ENCODE results near the gene SMIM10L2A.
"Not testable (repeated sequence)": the region's sequence is repeated elsewhere in the genome, so short reads cannot be mapped to it uniquely, and the experiment has no call there.

Gene SMIM10L2A

DNA sequence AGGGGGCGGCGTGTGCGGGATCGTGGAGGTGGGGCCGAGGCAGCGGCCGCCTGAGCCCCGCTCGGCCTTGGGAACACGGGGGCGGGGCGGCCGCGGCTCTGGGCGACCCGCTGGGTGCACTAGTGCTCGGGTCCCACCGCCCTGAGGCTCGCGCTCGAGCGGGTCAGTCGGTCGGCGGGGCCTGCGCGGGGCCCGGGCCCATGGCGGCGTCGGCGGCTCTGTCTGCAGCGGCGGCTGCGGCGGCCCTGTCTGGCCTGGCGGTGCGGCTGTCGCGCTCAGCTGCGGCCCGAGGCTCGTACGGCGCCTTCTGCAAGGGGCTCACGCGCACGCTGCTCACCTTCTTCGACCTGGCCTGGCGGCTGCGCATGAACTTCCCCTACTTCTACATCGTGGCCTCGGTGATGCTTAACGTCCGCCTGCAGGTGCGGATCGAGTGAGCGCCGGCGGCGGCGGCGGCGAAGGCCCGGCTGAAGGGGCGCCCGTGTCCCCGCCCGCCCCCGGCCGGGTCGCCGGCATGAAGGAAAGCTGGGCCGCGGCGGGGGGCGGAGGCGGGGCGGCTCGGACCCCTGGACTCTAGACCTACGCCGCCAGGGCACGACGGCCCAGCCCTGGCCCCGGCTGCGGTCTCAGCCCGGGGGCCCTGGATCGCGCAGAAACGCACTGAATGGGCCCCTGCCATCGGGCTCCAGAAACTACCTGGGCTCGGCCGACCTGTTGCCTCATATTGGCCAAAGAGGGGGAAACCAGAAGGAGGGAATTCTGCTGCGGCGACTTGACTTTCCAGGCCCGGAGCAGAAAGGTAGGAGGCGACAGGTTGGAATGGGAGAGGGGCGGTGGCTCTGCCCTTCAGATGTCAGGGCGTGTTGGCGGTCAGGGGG is at the start of gene SMIM10L2A:
Gene SMIM10L2A, plus strand, starts transcription at position 13 of the 878 bp plus-strand sequence. Its CDS starts 188 bp downstream, at position 201.
- DNase-seq (ENCODE audit: low spot score): no peak

DNA sequence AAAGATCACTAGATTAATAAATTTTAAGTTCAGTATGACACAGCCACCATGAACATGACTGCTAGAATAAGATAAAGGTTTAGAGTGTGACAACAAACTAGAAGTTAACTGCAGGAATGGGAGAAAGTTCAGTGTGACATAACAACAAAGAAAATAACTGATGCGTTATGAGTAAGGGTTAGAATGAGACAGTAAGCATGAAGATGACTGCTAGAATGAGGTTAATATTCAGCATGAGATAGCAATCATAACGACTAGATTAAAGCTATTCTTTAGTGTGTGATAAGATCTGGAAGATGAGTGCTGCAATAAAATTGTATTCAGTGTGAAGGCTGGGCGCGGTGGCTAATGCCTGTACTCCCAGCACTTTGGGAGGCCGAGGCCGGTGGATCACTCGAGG is 48.4 kb upstream of the SMIM10L2A start:
- no peak for DNase-seq (ENCODE audit: low spot score)

DNA sequence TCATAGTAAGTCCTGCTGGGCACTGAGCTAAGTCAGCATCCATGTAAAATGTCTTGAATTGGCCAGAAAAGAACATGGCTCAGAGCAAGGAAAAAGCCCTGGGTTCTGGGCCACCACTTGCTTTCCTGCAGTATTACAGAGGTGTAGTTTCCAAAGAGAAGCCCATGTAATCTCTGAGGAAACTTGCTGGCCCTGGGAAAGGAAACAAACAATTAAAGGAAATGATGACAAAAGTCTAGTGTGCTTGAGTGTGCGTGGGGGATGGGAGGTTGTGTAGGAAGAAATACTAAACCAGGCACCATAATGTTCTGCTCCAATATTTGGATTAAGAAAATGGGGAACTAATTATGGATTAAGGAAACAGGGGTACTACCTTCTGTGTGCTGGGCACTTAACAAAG is 39.5 kb upstream of the SMIM10L2A start:
- DNase-seq (ENCODE audit: low spot score): no peak

DNA sequence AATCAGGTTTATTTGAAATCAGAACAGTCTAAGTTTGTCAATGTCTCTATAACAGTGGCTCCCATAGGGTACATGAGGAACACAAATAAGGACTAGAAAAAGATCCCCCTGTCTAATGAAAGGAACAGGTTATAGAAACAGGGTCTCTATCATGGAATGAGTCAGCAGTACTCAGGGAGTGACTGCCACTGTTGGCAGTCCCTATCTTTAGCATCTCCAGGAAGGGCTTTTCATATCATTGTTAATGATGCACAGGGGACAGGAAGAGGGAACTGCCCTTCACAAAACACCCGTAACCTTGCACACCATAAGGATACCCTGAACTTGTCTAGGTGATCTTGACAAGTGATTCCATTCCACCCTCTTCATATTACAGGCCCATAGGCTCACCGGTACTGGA is 38.5 kb upstream of the SMIM10L2A start:
- no peak for DNase-seq (ENCODE audit: low spot score)

DNA sequence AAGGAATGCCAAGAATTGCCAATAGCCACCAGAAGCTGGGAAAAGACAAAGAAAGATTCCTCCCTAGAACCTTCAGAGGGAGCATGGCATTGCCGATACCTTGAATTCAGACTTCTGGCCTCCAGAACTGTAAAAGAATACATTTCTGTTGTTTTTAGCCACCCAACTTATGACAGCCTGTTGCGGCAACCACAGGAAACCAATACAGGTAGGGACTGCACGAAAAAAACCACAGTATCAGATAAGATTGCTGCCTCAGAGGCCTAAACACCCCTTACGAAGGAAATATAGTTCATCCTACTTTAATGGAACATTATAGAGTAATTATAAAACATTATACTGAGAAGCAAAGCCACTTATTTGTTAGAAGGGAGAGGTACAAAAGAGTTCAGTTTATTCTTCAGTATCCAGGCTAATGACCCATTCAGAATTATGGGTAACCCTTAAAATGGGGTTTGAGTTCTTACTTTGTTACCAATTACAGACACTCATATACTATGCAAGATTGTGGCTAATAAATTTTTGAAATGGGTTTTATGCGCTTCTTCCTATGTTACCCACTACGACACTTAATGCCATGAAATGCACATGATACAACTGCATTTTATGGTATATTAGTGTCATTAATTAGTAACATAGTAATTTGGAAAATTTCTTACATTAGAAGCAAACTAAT is 37.4 kb upstream of the SMIM10L2A start:
- no peak for DNase-seq (ENCODE audit: low spot score)

DNA sequence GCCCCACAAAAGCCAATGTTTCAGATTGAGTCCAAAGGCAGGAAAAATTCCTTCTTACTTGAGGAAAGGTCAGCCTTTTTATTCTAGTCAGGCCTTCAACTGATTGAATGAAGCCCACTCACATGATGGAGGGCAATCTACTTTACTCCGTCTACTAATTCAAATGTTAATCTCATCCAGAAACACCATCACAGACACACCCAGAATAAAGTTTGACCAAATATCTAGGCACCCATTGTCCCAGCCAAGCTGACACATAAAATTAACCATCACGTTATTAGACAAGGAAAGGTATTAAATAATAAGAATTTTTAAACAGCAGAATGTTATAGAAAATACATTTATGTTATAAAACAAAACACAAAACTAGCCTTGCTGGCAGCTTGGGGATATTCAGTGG is 32.9 kb upstream of the SMIM10L2A start:
- no peak for DNase-seq (ENCODE audit: low spot score)

DNA sequence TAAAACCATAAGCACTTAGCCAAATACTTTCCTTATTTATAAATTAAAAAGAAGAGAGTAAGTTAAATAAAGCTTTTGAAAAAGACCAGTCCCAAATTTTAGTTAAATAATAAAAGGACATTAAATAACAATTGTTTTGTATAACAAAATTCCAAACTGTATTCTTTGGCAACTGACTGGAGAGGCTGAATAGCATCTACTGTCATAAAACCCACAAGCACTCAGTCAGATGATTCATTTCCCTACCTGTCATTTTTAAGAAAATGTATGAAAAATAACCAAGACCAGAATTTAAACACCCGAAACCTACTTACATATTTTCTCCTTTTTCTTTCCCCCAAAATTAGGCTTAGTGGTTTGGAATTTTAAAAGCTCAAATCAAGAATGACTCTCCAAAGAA is 32.5 kb upstream of the SMIM10L2A start:
- DNase-seq (ENCODE audit: low spot score): no peak

DNA sequence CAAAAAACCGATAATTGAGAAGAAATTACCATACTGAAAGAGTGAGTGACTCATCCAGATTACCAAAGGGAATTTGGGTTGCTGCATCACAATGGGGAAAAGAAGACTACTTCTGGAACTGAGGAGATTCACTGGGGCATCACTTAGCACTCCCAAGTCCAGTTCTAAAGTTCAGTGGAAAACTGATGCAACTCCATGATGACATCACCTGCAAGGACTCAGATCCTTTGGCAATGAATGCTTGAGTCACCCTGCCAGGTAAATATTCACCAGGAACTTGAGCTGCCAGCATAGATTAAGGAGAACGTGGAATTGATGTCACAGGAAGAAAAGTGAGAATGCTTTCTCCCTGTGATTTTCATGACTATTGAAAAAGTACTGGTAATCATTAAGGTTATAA is 32.0 kb upstream of the SMIM10L2A start:
- DNase-seq (ENCODE audit: low spot score): no peak

DNA sequence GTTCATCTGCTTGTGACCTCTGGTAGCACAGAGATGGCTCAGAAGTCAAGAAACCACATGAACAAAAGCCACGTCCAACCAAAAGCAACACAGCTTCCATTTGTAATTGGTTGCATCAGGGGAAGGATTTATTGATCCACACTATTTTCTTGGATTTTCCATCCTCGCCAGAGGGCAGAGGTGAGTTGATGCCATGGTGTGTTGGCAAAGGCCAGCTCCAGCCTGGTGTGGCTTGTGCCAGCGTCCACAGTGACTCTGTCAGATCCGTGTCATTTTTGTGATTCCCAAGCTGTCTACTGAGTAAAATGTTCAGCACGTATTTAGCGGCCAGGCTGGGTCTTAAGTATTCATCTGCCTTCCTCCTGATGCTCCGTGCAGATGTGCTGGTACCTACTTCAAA is 30.0 kb upstream of the SMIM10L2A start:
- DNase-seq (ENCODE audit: low spot score): no peak

DNA sequence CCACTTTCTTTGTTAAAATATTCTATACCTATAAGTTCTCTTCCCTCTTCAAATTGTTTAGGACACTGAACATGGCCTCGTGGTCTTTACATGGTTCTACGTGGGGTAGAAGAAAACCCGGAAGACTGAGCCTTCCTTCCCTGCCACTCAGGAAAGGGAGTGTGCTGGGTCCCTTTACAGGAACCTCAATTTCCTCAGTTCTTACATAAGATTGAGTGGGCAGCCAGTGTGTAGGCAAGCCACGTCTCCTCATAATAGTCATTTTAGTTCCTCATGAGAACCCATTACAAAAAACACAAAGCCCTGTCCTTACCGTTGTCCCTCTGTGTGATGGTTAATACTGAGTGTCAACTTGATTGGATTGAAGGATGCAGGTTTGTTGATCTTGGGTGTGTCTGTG is 28.7 kb upstream of the SMIM10L2A start:
- no peak for DNase-seq (ENCODE audit: low spot score)

DNA sequence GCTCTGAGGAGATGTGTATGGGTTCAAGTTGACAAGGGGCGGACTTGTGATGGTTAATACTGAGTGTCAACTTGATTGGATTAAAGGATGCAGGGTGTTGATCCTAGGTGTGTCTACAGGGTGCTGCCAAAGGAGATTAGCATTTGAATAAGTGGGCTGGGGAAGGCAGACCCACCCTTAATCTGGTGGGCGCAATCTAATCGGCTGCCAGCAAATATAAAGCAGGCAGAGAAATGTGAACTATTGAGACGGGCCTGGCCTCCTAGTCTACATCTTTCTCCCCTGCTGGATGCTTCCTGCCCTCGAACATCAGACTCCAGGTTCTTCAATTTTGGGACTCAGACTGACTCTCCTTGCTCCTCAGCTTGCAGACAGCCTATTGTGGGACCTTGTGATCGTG is 26.7 kb upstream of the SMIM10L2A start:
- no peak for DNase-seq (ENCODE audit: low spot score)

DNA sequence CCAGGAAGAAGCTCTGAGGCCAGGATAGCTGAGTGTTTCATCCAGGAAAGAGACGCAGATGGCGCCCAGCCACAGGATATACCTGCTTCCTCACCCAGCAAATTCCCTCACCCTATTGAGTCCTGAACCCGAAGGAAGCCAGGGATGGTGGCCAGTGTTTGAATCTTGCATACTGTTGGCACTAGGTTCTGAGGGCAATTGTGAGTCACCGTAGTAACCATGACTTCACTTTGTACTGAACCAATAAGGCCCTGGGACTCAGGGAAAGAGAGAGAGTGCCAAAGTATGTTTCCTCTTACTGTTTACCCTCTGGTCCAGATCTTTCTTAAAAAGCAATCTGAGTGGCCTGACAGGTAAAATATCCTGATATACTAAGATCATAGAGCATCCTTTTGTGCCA is 25.6 kb upstream of the SMIM10L2A start:
- DNase-seq (ENCODE audit: low spot score): no peak

DNA sequence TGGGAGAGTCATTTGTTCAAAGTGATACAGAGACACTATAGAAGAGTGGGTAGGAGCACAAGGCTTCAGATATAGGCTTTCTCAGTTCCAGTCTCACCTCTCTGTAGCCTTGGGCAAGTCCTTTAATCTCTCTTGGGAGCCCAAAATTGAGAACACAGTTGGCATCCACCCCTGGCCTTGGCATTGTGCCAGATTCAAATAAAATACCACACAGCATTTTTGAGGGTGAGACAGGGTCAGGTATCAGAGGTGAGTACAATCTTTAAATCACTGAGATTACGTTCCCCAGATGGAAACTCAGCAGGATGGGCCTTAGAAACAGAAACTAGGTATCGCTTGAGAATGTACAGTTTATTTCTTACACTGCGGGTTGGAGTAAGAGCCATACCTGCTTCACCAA is 25.2 kb upstream of the SMIM10L2A start:
- DNase-seq (ENCODE audit: low spot score): no peak

DNA sequence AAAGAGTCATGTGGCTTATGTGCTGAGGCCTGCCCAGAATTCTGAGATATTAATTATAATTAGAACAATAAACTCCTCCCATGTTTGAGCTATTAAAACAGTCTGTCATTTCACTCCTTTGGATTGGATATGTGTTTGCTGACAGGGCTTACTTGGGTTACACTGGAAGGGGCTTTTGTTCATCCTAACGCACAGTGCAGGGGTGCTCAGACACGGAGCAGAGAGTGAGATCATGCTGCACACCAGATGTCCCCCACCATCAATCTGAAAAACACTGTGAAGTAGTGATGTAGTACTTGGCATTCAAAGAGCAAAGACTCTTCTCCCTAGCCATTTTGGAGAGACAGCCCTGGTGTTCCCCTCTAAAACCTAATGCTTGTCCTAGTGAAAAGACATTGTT is 24.1 kb upstream of the SMIM10L2A start:
- DNase-seq (ENCODE audit: low spot score): no peak

DNA sequence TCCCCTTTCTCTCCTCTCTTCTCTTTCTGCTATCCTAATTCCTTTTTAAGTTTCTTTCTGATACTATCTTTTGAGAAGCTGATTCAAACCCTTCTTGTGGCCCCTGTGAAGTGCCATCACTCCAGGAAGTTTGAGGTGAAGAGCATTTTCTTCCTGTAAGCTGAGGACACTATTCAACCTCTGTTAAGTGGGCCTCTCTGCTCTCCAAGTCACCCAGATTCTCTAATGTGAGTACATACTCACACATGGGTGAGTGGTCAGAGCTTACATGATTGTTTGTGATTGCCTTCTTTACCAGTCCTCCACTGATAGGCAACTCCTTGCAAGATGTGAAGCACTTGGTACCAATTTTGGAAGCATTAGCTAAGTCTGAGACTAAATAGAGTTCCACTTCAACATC is 18.4 kb upstream of the SMIM10L2A start:
- no peak for DNase-seq (ENCODE audit: low spot score)

DNA sequence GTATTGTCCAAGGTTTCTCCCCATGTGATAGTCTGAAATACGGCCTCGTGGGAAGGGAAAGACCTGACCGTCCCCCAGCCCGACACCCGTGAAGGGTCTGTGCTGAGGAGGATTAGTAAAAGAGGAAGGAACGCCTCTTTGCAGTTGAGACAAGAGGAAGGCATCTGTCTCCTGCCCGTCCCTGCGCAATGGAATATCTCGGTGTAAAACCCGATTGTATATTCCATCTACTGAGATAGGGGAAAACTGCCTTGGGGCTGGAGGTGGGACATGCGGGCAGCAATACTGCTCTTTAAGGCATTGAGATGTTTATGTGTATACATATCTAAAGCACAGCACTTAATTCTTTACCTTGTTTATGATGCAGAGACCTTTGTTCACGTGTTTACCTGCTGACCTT is 15.3 kb upstream of the SMIM10L2A start:
- DNase-seq (ENCODE audit: low spot score): not testable (repeated sequence)

DNA sequence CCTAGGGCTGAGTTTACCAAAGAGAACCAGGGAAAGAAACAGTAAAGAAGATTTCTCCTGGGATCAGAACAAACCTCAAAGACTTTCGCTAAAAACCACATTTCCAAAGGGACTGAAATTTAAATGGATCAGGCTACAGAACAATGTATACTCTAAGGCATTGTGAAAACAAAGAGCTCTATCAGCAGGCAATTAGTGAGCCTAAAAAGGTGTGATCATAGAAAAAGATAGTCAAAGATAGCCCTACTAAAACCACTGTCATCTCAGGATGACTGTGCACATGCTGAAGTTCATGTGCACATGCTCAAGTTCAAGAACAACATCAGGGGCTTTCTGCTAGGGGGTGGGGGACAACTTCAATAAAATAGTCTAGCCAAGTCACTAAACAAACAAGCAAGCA is 12.9 kb upstream of the SMIM10L2A start:
- no peak for DNase-seq (ENCODE audit: low spot score)

DNA sequence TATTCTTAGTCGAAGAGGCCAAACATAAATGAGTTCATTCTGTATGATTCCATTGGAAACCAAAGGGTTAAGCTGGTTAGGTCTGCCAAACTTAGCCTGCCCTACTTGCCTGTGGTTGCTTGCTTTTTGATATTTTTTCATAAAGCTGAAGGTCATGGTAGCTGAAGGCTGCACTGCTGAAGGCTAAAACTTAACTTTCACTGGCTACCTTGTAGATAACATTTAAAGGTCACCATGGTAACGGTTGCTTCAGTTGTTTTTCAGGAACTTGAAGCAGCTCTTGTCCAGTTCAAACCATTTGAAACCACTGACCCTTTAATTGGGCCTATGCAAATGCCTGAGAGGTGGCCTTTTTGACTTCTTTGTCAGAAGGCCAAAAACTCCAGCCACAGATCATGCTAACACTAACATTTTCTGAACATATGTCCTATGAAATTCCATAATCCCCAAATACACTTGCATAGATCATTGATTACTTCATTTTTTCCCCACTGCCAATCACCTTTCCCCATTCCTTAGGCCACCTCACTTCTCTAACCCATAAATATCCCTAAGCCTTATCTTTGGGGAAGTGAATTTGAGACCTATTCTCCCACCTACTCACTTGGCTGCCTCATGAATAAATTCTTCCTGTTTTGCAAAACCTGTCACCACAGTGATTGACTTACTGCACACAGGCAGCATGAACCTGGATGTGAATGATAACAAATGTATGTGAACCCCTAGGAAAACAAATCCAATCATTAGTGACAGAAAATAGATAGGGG is 10.7 kb upstream of the SMIM10L2A start:
- DNase-seq (ENCODE audit: low spot score): no peak

DNA sequence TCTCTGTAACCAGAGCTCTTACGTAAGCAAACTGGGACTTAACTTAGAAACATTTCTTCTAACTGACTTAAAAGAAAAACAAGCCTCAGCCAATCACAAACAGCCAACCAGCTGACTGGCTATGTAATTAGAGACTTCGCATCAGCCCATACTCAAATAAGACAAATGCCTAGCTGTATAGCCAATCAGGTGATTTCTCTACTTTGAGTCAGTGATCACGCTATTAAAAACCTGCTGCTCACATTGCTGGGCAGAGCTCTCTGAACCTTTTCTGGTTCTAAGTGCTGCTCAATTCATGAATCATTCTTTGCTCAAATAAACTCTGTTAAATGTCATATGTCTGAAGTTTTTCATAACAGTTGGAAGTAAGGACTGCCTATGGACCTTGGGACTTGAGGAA is 9.9 kb upstream of the SMIM10L2A start:
- DNase-seq (ENCODE audit: low spot score): no peak

DNA sequence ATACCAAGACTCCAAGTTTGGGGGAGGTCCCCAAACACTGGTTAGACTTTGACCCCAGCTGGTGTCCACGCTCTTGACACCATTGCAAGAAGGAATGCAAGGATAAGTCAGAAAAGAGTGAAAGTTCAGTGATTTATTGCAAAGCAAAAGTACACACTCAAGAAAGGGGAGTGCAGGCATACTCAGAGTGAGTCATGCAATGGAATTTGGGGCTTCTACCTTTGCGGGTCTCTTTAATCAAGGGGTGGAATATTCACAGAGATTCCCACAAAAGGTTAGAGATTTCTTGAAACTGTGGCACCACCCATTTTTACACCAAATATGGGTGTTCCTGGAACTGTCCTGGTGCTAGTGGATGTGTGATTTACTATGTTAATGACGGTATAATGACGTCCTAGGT is 5.2 kb upstream of the SMIM10L2A start:
- no peak for DNase-seq (ENCODE audit: low spot score)

DNA sequence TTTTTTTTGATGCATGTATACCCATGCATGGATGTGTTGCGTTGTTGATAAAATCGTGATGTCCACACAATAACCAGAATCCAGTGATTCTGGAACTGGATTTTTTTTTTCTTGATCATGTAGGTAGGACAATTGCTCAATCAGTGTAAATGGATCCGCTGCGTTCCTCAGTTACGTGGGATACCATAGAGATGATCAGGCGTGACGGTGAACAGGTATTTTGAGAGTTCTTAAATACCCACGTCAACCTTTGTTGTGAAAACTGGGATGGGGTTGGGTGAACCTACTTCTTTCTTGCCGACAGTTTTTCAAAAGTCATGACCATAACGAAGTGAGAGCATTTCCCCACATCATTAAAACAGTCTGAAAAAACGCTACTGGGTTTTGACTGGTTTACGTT is 913 bp upstream of the SMIM10L2A start:
- DNase-seq (ENCODE audit: low spot score): no peak

DNA sequence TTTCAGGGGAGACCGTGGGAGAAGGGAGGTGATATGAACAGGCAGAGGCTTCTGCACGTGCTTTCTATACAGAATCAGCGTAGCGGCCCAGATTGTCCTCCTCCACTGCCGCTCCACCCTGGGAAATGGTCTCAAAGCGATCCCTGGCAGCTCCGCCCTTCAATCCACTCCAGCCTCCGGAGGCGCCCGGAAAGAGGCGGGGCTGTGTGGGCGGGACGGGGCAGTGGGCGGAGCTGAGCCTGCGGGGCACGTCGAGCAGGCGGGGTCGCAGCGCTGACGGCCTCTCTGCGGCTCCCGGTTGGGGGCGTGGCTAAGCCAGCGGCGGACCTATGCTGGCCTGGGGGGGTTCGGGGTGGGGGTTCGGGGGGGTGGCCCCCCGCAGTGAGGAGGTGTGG is 210 bp upstream of the SMIM10L2A start:
- DNase-seq (ENCODE audit: low spot score): peak; percentile 86

DNA sequence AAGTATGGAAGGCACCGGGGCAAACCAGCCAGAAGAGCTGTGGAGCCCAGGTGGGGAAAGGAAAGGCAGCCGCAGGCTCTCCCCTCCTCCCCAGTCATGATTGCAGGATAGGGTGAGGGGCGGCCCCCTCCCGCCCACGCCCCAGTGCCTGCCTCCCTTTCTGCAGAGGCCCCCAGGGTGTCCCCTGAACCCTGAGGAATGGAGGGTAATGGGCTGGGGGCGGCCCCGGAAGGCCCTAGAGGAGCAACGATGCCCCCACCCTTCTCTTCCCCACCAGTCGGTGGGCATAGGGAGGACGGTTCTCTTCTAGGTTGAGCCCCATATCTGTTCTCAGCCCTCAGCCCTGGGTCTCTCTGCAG is 1.0 kb downstream of the SMIM10L2A start:
- not testable (repeated sequence) for DNase-seq (ENCODE audit: low spot score)

Data from globus pallidus (tissue), 1 donor.